ENCODE data around the gene AVEN.

The AVEN gene

GRCh38 chr15:33866101-33866737, 172.8 kb downstream of the AVEN start:
- no peak for TF ChIP-seq CTCF (IDR thresholded peaks at IDR 0.05)
- TF ChIP-seq ZFX (IDR thresholded peaks at IDR 0.05; ENCODE audit: borderline replicate concordance): no peak
- peak overlapping the region; percentile 72 for H3K27ac ChIP-seq

- peak overlapping the region; percentile 72 for H3K27ac ChIP-seq
Measured at GRCh38 chr15:33865416-33865815, 173.6 kb downstream of the AVEN start.

GRCh38 chr15:33864360-33865075, 174.5 kb downstream of the AVEN start:
- H3K27ac ChIP-seq: no peak overlapping the region
- TF ChIP-seq ZFX (IDR thresholded peaks at IDR 0.05; ENCODE audit: borderline replicate concordance) (no peak), CTCF (IDR thresholded peaks at IDR 0.05) (no peak)

More at GRCh38 chr15:33865416-33865815, 173.6 kb downstream of the AVEN start:
- TF ChIP-seq ZFX (IDR thresholded peaks at IDR 0.05; ENCODE audit: borderline replicate concordance) (no peak), CTCF (IDR thresholded peaks at IDR 0.05) (no peak)

GRCh38 chr15:33860754-33861153, 178.2 kb downstream of the AVEN start:
- TF ChIP-seq ZFX (IDR thresholded peaks at IDR 0.05; ENCODE audit: borderline replicate concordance) (no peak), CTCF (IDR thresholded peaks at IDR 0.05) (no peak)
- no peak overlapping the region for H3K27ac ChIP-seq

- TF ChIP-seq CTCF (IDR thresholded peaks at IDR 0.05): no peak
- no peak for TF ChIP-seq ZFX (IDR thresholded peaks at IDR 0.05; ENCODE audit: borderline replicate concordance)
Measured at GRCh38 chr15:33859992-33860545, 178.9 kb downstream of the AVEN start.

GRCh38 chr15:33858836-33859235, 180.2 kb downstream of the AVEN start:
- TF ChIP-seq CTCF (IDR thresholded peaks at IDR 0.05): no peak
- no peak for TF ChIP-seq ZFX (IDR thresholded peaks at IDR 0.05; ENCODE audit: borderline replicate concordance)
- no peak overlapping the region for H3K27ac ChIP-seq

More at GRCh38 chr15:33859992-33860545, 178.9 kb downstream of the AVEN start:
- no peak overlapping the region for H3K27ac ChIP-seq

GRCh38 chr15:33857726-33858125, 181.3 kb downstream of the AVEN start:
- H3K27ac ChIP-seq: no peak overlapping the region
- TF ChIP-seq CTCF (IDR thresholded peaks at IDR 0.05): no peak
- no peak for TF ChIP-seq ZFX (IDR thresholded peaks at IDR 0.05; ENCODE audit: borderline replicate concordance)

All from 22Rv1 (cell line).